ACHN (cell line): ENCODE results near the gene KRTAP10-10.
"Not testable (repeated sequence)": the region's sequence is repeated elsewhere in the genome, so short reads cannot be mapped to it uniquely, and the experiment has no call there.

Experiments used
- DNase-seq: peaks from one replicate; pipeline ENCODE4 v3.0.0-alpha.2; 2015
- in situ Hi-C: cut with HindIII; loops from 2 replicates; pipeline ENCODE4 v1.10.0; 2017; ENCODE audit warnings: low sequenced_read_pairs, low pct_ligation_motif_present, low pct_unique_long_range_greater_than_20kb

Gene KRTAP10-10, protein sequence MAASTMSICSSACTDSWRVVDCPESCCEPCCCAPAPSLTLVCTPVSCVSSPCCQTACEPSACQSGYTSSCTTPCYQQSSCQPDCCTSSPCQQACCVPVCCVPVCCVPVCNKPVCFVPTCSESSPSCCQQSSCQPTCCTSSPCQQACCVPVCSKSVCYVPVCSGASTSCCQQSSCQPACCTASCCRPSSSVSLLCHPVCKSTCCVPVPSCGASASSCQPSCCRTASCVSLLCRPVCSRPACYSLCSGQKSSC

GRCh38 chr21:44637018-44637850 is at the start of gene KRTAP10-10:
Gene KRTAP10-10 (plus strand): TSS chr21:44637356. CDS start chr21:44637418, 62 bp downstream.
- DNase-seq = no peak
- in situ Hi-C loops = no loop called here

DNA sequence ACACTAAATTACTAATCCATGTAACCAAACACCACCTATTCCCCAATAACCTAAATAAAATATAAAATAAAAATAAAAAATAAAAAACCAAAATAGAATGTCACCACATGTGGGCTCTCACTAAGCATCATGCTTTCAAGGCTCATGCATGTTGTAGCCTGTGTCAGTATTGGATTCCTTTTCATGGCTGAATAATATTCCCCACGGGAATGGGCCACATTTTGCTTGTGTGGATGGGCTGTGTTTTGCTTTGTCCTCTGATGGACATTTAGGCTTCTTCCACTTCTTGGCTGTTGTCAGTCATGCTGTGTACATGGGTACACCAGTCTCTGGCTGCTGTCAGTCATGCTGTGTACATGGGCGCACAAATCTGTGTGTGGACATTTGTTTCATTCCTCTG is 48.1 kb upstream of the KRTAP10-10 start:
- in situ Hi-C loops = no loop called here
- no peak for DNase-seq

GRCh38 chr21:44589586-44590305 is 47.4 kb upstream of the KRTAP10-10 start:
- in situ Hi-C loops = no loop called here
- DNase-seq = no peak

DNA sequence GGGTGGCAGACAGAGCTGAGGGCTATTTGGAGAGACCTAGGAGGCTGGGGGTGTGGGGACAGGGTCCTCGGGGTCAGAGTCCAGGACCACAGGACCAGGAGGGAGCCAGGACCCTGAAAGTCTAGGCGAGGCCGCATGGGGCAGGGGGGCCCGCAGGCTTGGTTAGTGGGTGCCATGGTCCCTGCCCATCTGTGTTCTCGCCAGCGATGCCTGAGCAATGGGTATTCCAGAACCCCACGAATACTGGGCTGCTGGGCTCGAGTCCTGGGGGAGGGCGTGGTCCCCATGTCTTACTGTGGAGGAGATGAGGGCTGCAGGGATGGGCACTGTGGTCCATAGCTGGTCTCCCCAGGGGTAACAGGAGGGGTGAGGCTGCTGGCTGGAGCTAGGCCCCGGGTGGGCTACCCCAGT is 46.8 kb upstream of the KRTAP10-10 start:
- in situ Hi-C loops = no loop called here
- no peak for DNase-seq

GRCh38 chr21:44590897-44591800 is 46.0 kb upstream of the KRTAP10-10 start:
- DNase-seq, in situ Hi-C loops: not testable (repeated sequence)

DNA sequence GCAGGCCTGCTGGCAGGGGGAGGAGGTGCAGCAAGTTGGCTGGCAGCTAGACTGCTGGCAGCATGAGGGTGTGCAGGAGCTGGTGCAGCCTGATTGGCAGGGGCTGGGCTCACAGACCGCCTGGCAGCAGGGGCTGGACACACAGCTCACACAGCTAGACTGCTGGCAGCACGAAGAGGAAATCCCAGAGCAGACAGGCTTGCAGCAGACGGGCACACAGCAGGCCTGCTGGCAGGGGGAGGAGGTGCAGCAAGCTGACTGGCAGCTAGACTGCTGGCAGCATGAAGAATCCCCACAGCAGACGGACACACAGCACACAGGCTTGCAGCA is 45.4 kb upstream of the KRTAP10-10 start:
- in situ Hi-C loops, DNase-seq: not testable (repeated sequence)

- DNase-seq = no peak
- in situ Hi-C loops = no loop called here
Measured at GRCh38 chr21:44592446-44593311, 44.5 kb upstream of the KRTAP10-10 start, which contains the start of gene KRTAP10-6. Gene KRTAP10-6 (minus strand): TSS chr21:44592505. CDS start chr21:44592484, 21 bp downstream.

DNA sequence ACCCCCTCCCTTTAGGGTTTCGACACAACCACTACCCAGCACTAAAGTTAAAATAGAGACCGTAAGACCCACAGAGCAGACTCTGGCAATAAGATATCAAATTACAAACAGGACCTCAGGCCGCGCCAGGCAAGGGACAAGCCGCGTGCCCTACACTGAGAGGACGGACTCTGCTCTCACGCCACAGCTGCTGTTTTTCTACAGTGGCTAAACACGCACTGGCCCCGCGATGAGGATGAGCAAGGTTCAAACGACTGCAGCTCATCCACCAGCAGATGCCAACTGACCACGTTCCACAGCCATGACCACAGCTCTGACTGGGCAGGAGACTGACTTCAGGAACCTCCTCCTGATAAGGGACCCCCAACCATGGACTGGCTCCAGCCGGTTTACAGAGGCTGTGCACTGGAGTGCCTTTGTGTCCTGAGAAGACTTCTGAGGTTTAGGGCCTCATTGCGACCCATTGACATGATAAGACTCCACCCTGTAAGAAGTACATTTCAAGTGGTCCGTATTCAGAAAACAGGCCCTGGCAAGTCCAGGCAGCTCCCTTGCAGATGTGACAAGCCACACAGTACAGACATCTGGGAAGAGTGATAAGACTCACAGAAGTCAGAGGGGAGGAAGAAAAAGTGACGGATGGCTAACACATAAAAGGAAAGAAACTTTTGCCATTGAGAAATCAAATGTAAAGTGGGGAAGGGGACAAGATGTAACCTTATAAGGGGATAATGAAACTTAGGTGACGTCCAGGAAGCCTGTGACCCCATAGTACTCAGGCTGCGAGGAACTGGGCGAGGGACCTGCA is 43.4 kb upstream of the KRTAP10-10 start:
- in situ Hi-C loops = no loop called here
- DNase-seq = no peak

- no peak for DNase-seq
- in situ Hi-C loops = no loop called here
Measured at GRCh38 chr21:44594406-44594916, 42.7 kb upstream of the KRTAP10-10 start.

DNA sequence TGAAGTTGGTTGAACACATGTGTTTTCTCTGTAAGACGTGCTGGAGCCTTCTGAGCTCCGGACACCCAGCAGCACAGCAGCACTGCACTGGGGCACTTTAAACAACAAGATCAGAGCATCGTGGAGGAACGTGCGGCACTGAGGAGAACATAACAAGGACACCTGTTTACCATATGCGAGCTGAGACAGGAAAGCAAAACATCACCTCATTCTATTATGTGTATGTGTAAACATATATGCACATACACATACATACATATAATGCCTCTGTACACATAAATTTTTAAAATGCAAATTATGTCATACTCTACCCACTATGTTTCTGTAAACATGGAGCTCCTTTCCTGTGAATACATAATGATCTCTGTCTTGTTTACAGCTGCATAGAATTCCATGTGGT is 41.6 kb upstream of the KRTAP10-10 start:
- in situ Hi-C loops = no loop called here
- DNase-seq = no peak

DNA sequence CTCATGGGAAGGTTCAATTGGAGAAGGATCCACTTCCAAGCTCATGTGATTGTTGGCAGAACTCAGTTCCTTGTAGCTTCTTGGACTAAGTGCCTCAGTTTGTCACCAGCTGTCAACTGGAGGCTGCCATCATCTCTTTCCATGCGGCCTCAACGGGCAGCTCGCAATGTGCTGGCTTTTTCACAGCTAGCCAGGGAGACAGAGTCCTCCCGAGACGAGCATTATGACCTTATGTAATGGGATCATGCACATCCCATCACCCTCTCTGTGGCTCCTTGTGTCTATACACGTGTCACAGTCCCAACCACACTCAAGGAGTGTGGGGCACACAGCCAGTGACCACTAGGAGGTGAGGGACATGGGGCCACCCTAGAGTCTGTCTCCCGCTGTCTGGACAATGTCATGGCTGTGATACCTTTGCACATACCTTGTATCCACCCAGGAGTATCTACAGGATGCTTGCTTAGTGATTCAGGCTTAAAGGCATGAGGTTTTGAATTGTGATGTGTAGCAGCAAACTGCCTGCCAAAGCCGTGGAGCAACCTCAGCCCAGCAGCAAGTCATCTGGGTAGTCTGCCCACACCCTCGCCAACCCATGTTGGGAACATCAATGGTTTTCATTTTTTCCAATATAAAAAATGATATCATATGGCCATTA is 41.0 kb upstream of the KRTAP10-10 start:
- peak; percentile 21 for DNase-seq
- in situ Hi-C loops = no loop called here

- DNase-seq = no peak
- in situ Hi-C loops = no loop called here
Measured at GRCh38 chr21:44598061-44598460, 39.1 kb upstream of the KRTAP10-10 start.

- no peak for DNase-seq
Measured at GRCh38 chr21:44599264-44600029, 37.7 kb upstream of the KRTAP10-10 start.

GRCh38 chr21:44600118-44600978 is 36.8 kb upstream of the KRTAP10-10 start, which contains the start of gene KRTAP10-7:
Gene KRTAP10-7 (plus strand): TSS chr21:44600597. CDS start chr21:44600622, 25 bp downstream.
- DNase-seq, in situ Hi-C loops: not testable (repeated sequence)

More at GRCh38 chr21:44599264-44600029, 37.7 kb upstream of the KRTAP10-10 start:
- in situ Hi-C loops = no loop called here
